GM18517 (cell line): ENCODE measurements around the gene ISG15.

ENCODE experiments used
- ATAC-seq: cut with Tn5 transposase; IDR thresholded peaks from one replicate; pipeline ENCODE4 v1.9.1; 2021; ENCODE audit warnings: mild to moderate bottlenecking, moderate library complexity; ENCODE audit not compliant: unreplicated experiment

The ISG15 gene

GRCh38 chr1:1058088-1058905, 45.0 kb downstream of the ISG15 start:
- ATAC-seq: no peak

GRCh38 chr1:1058921-1059493, 45.7 kb downstream of the ISG15 start:
- ATAC-seq: peak; percentile 15

DNA sequence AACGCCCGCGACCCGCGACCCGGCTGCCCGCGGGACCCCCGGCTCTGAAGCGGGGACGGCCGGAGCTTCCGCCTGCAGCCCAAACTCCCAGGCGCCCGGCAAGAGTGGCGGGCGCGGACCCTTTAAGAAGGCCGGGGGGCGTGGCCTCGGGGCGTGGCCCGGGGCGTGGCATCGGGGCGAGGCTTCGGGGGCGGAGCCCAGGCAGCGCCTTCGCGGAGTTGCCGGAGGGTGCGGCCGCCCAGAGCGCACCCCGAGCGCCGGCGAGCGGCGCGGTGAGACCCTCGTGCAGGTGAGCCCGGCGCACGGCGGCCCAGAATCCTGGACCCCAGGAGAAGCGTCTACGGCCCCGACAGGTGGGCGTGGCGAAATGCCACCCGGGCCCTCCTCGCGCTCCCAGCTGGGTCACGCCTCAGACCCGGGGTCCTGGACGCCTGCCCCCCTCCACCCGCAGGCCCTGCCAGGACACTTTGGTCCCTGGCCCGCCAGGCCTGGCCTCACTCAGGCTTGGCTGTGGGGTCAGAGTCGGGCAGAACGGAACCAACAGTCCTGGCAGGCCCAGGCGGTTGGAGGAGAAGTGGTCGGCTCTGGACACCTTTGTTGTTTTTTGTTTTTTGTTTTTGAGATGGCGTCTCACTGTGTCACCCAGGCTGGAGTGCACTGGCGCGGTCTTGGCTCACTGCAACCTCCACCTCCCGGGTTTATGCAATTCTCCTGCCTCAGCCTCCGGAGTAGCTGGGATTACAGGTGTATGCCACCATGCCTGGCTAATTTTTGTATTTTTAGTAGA, 46.4 kb downstream of the ISG15 start:
- ATAC-seq: peak; percentile 52

- ATAC-seq: no peak
These were observed 47.1 kb downstream of the ISG15 start for GRCh38 chr1:1060281-1061000.

DNA sequence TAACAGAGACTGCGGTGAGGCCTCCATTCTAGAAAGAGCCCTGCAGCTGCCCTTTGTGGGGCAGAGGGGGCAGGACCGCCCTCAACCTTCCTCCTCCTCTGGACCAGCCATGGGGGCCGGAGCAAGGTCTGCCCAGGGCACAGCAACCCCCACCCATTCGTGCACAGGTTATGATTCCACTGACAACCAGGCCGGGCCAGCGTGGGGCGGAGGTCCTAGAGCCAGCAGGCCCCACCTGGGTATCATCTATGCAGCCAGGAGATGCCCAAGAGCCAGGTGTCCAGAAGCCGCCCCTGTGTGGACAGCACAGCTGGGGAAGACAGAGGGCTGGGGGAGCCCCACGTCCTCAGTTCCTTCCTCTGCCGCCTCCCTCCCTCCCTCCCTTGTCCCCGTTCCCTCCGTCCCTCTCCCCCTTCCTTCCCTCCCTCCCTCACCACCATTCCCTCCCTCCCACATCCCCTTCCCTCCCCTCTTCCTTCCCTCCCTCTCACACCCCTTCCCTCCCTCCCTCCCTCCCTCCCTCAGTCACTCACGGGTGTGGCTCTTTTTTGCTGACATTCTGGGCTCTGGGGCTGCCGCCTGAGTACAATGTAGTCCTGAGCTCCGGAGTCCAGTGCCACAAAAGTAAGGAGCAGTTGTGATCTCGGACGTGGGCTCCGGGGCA, 48.5 kb downstream of the ISG15 start:
- ATAC-seq: no peak

GRCh38 chr1:1062348-1063163, 49.3 kb downstream of the ISG15 start:
- ATAC-seq: no peak

GRCh38 chr1:1063261-1063944, 50.1 kb downstream of the ISG15 start:
- ATAC-seq: no peak
